Measurements from ENCODE around the gene SPATS2.
A peak's percentile ranks its signal among the peaks of the same experiment; 100 is the strongest.

Gene SPATS2

DNA sequence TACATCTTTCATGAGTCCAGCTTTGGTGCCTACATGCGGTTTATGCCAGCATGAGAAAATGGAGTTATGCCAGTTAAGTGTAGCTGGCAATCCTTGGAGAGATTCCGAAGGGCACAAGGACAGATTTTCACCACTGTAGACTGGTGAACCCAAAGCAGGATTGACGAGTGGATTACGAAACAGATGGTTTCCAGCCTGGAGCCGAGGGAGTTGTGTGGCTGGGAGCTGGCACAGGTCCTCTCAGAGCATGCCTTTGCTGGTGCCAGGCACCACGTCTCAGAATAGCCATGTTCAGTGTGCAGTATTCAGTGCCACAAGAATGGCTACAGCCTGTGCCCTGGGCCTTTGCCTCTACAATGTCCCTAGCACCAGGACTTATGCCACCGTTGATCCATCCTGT is 184.8 kb downstream of the SPATS2 start:
- peak in 6 of 56 donors; percentile 16 to 33 (median 26) for DNase-seq

DNA sequence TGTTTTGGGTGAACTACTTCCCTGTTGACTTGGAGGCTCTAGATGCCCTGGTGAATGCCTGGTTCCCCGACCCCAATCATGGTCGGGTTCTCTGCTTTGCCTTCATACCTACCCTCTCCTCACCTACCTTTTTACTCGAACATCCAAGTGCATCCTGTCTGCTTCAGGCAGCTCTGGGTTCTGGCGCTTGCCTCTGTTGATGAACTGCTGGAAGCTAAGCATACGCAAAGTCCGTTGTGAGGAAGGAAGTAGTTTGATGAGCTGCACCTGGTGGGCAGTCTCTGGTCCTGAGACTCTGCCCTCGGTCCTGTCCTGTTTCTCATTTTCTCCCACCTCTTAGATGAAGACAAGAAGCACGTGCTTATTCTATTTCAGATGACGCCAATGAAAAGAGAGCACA is 185.2 kb downstream of the SPATS2 start:
- DNase-seq = no peak

DNA sequence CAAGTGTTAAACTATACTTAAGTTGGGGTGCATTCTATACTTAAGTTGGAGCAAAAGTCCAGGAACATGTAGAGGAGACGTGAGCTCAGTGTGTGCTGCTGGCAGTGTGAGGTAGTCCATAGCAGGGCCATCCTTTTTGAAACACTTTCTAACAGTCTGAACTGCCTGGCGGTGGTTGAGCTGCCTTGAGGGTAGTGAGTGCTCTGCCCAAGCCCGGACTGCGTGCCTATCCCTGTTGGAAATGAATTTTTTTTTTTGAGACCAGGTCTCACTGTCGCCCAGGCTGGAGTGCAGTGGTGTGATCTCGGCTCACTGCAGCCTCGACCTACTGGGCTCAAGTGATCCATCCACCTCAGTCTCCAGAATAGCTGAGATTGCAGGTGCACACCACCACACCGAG is 185.6 kb downstream of the SPATS2 start:
- no peak for DNase-seq

DNA sequence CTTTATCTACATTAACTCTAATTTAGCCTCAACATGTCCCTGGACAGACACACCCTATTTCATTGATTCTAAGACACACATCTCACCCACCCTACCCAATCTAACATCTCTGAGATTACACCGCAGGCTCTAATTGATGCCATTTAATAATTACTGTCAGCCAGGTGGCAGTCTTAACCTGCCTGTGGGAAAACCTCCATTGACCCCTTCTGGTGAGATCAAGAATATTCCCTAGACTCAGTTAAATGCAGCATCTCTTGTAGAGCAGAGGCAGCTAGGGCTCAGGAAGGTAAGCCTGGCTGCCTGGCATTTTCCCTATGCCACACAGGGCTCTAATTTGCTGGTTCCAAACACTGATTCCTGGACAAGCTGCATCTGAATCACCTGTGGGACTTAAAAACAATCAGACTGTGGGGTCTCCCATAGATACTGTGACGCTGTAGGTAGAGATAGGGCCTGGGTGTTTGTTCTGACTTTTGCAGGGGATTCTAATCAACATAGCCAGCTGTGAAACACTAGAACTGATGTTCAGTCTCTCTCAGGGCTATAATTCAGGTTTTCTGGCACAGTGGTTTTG is 186.3 kb downstream of the SPATS2 start:
- no peak for DNase-seq

DNA sequence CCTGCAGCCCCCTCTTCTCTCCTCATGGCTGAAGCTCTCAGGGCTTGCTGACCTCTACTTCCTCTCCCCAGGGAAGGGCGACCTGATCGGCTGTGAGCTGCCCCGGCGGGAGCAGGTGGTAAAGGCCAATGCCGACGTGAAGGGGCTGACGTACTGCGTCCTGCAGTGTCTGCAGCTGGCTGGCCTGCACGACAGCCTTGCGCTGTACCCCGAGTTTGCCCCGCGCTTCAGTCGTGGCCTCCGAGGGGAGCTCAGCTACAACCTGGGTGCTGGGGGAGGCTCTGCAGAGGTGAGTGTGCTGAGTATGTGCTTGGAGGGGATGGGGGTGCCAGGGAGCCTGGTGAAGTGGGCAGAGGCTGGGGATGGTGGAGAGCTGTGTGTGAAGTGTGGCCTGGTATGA is 187.0 kb downstream of the SPATS2 start:
- DNase-seq = no peak

DNA sequence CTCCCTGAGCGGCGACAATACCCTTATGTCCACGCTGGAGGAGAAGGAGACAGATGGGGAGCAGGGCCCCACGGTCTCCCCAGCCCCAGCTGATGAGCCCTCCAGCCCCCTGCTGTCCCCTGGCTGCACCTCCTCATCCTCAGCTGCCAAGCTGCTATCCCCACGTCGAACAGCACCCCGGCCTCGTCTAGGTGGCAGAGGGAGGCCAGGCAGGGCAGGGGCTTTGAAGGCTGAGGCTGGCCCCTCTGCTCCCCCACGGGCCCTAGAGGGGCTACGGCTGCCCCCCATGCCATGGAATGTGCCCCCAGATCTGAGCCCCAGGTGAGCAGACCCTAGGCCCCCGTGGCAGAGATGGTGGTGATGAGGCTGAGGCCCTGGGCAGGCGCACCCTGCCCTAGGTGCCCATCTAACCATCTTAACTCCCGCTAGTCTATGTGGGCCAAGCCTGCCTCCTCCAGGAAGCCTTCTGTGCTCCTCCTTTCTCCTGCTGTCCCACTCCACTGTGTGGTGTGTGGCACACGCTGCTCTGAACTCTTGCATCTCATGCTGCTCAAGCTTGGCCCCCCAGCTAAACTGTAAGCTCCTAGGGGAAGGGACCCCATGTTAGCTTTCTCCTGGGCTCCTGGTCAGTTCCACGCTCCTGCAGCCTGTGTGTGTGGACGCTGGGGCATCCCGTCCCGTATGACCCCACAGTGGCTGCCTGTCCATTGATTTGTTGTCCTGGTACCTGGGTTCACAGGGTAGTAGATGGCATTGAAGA is 188.5 kb downstream of the SPATS2 start:
- DNase-seq = no peak

DNA sequence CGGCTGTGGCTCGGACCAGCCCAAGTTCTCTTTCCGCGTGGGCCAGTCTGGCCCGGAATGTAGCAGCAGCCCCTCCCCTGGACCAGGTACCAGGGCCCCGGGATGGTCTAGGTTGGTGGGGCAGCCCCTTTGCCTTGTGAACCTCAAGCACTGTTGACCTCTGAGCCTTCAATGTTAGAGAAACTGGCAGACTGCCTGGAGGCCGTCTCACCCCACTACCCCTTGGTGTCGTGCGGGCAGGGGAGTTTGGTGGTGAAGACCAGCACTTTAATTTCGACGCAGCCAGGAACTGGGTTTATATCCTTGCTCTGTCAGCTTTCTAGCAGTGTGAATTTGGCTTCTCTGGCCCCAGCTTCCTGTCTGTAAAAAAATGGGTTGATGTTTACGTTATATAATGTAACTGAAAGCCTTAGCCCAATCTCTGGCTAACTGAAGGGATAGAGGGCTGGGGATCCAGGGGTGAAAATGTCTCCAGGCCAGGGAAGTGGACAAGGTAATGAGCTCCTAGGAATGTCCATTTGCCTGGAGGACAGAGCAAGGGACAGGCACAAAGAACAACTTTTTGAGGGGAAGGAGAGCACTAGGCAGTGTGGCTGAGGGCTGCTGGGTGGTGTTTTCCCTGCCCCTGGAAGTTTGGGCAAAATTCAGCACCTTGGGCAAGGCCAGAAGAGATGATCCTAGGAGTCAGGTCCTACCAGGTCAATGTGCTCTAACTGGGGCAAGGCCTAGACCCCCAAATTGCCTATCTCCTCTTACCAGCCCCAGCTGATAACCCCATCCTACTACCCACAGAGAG is 189.3 kb downstream of the SPATS2 start:
- DNase-seq = no peak

DNA sequence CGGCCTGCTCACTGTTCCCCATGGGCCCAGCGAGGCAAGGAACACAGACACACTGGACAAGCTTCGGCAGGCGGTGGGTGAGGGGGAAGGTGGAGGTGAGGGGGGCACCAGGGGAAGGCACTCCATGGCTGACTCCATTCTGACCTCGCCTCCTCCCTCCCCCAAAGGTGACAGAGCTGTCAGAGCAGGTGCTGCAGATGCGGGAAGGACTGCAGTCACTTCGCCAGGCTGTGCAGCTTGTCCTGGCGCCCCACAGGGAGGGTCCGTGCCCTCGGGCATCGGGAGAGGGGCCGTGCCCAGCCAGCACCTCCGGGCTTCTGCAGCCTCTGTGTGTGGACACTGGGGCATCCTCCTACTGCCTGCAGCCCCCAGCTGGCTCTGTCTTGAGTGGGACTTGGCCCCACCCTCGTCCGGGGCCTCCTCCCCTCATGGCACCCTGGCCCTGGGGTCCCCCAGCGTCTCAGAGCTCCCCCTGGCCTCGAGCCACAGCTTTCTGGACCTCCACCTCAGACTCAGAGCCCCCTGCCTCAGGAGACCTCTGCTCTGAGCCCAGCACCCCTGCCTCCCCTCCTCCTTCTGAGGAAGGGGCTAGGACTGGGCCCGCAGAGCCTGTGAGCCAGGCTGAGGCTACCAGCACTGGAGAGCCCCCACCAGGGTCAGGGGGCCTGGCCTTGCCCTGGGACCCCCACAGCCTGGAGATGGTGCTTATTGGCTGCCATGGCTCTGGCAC is 190.1 kb downstream of the SPATS2 start:
- DNase-seq = no peak

DNA sequence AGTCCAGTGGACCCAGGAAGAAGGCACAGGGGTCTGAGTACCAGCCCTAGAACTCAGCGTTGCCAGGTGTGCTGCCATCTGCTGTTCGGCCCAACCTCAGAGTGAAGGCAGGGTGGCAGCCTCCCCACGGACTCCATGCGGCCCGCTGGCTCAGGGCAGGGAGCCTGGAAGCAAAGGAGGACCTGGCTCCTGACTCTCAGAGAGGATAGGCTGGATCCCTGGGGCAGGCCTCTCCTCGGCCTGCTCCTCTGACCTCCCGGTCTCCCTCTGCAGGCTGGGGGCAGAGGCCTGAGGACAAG is 190.6 kb downstream of the SPATS2 start:
- DNase-seq = peak in 1 of 56 donors; percentile 12

DNA sequence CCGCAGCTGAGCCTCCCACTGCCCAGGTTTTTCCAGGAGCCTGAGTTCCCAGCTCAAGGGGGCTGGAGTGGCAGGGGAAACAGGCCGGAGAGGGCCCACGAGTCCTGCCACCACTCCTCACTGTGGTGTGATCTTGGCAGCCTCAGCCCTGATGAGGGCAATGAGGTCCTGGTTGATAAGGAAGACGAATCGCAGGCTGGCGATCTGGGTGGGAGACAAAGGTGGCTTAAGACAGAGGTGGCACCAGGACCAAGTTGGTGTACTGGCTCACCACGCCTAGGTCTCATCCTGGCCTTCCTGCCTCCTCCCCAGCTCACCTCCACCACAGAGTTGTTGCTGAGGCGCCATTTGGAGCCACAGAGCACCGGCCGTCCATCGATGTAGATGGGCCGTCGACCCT is 191.3 kb downstream of the SPATS2 start:
- no peak for DNase-seq

DNA sequence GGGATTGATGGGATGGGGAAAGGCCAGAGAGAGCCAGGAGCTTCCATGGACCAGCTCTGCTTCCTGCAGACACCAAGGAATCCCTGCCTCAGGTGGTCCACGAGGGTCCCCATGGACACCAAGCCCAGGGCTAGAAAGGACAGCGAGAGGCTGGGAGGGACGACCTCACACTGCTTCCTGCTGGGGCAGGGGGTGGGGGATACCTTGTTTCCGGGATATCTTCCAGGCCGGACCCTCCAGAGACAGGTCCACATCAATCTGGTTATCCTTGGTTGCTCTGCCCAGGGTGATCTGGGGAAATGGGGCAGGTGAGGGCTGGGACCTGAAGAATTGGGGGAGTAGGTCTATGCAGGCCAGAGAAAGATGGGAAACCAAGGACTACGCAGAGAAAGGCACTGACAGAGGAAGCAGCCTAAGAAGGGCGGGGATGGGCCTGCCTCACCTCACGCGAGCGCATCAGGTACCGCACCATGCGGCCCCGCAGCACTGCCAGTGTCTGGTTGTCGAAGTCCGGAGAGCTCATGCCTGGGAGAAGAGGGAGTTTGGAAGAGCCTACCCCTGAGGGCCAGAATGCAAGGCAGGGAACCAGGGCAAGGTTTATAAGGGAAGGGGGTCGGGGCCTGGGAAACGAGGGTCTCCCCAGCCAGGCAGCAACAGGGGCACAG is 191.9 kb downstream of the SPATS2 start:
- no peak for DNase-seq

DNA sequence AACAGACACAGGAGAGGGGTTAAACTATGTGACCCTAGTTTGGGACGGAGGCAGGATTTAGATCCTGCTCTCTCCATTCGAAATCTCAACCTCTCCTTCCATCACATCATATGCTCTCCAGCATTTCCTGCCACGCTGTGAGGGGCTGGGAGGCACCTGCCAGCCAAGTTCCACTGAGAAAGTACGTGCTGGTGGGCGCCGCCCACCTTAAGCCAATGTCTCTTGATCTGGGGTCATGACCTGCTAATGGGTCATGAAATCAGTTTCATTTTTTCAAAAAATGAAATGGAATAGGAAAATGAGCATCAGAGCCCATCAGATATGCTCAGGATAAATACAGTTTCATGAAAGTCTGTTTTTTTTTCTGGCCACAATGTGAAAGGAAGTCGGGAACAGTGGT is 193.4 kb downstream of the SPATS2 start:
- no peak for DNase-seq

DNA sequence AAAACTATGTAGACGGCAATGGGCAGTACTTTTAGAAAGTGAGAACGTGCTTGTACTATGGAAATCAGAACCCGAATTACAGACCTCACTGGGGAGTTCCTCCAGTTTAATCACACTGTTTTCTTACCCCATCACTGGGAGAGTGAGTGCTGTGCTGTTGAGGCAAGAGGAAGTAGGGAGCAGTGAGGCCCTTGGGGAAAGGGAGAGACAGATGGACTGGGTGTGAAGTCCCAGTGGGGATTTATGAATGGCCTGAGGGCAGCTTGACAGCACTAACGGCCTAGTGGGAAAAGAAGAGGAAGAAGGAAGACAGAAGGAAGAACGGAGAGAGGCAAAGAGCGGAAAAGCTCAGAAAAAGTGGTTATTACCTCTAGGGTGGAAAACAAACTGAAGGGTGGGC is 195.0 kb downstream of the SPATS2 start:
- no peak for DNase-seq

DNA sequence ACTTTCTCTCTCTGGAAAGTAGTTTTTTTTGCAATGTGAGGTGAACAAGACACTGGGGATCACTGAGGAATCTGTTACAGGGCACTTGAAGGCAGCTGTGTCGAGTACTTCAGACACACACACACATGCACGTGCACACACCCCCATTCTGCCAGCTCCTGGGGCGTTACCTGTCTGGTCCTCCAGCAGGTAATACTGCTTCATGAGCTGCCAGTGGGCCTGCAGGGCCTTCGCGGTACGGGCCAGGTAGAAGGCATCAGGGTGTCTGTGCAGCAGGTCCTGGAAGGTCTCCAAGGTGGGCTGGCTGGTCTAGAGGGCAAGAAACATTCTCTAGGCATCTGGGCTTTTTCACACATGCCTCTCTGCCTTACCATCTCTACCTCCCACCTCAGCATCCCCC is 195.6 kb downstream of the SPATS2 start:
- DNase-seq = no peak

DNA sequence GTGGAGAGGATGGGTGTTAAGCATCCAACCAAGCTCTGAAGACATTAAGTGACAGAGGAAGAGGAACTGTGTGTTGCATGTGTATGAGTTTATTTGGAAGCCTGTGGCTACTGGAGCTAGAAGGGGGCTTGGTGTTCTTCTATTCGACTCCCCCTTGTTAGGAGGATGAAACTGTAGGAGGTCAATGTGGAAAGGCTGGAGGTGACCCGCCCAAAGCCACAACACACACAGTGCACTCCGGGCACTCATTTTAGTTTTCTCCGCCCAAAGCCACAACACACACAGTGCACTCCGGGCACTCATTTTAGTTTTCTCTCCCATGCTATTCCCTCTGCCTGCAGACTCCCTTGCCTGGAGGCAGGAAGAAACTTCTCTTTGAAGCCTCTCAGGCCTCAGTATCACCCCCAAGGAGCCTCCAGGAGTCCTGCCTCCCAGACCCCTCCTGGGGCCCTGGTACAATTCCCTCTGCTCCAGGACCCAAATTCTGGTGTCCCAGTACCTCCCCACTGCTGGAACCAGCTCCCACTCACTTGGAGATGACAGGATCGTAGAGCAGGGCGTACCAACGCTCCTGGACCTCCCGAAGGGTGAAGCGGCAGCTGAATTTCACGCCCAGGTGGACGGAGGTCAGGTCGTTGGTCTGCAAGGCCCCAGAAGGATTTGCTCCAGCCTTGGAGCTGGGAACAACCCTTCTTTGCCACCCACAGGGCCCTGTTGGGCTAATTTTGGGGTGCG is 196.9 kb downstream of the SPATS2 start:
- DNase-seq = no peak

DNA sequence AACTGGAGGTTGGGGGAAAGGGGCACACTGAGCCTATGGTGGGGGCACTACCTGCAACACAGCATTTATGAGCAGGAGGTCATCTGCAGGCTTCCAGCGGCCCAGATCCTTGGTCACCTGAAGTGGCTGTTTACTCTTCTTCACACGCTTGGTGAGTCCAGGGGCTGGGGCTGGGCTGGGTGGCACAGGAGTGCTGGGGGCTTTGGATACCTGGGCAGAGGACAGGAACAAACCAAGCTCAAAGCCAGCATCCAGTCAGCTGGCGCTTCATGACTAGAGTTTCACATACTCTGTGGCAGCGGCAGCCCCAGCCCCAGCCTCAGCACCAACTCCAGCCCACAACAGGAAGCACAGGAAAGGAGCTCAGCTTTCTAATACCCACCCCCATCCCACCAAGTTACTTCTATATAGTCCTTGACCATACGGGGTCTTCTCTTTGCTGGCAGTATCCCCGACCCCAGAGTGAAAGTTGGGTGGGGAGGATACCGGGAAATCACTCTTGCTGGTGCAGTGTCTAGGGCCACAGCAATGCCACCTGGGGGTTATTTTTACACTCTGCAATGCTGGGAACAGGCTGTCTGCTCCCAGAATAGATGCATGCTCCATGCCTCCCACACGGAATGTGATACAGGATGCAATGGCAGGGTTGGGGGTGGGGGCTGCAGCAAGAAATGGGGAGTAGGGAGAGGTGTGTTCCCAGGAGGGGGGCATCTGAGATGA is 197.6 kb downstream of the SPATS2 start:
- DNase-seq = peak in 22 of 56 donors; percentile 12 to 70 (median 40)

DNA sequence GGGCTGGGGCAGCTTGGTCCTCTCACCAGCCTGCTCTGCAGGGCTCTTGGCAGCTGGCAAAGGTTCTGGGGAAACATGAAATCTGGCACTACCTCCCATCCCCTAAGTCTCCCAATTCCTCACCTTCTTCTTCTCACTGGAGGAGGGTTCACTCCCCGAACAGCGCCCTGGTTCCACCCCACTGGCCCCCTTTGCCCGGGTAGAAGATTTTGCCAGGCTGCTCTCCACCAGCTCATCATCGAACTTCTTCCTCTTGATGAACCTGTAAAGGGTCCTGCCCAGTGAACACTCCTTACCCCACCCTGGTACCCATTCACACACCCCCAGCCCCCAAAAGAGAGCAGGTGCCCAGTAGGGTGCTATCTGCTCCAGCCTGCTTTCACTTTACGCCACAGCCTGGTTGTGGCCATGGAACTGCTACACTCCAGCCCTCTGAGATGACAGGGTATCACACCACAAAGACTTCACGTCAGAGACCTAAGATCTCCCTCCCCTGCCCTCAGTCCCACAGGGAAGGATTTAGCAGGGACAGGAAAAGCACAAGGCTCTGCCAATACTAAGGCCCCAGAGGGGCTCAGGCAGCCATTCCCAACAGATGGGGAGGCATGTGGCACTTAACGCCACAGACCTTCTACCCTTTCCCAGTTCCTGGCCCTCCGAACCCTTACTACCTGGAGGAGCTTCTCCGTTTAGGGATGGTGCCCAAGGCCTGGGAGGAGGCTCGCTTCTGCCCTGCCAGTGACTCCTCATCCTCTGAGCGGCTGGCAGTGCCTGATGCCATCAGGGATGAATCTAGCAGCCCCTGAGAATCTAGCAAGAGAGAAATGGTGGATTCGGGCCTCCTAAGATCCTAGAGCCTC is 198.4 kb downstream of the SPATS2 start:
- no peak for DNase-seq

DNA sequence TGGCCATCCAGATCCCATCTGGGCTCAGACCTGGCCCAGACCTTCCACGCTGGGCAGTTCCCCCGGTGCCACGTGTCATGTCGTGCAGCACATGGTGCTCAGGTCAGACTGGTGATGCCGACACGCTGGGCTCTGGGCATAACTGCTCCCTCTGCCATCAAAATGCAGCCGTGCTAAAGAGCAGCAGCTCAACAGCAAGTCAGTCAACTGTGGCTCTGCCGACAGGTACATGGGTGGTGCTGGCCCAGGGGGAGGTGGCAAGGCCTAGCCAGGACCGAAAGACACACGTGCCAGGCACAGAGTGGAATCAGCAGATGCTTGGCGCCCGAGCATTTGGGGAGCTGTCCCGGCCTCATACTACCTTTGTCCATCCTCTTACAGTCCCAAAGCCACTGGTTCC is 199.1 kb downstream of the SPATS2 start:
- DNase-seq = no peak

DNA sequence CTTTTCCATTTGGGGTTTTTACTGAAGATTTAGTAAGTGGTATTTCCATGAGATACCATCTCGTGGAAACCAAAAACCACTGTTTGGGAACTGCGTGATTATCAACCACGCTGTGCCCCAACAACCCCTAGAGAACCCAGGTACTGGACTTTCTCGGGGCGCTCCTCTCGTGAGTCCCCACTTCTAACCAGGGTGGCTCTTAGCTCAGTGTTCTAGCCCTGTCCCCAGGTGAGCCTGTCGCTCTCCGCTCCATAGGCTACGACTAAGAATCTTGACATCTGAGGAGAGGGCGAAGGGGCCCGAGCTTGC is 200.0 kb downstream of the SPATS2 start:
- DNase-seq = no peak

All from amygdala (tissue), 56 donors.